ENCODE results near the gene MORC2. TPM values are rescaled to one million over a fixed set of nuclear protein-coding genes. Genes with fewer than 3 reads are reported as not detected.

Gene MORC2
- polyA plus RNA-seq, 1 donor (not counting 4 experiments of a cell fraction or from before 2014, with no cell fraction given) = 14.1 TPM

DNA sequence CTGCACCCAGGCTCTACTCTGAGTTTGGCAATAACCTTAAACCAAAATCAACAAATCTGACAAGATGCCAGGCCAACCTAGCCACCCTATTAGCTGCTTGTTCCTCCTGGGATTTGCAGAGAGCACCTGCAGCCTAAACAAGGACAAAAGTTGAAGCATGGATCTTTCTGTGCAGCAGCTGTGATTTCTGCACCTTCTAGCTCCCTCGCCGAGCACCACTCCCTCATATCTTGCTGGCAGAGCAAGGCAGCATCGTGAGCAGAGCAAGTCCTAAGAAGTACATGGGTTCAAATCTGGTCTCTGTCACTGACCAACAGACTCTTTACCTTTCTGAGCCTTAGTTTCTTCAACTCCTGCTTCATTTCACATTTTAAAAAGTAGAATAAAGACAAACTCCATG is 38.3 kb downstream of the MORC2 start:
- Histone ChIP-seq H3K27me3 (ENCODE audit: control insufficient read depth, extremely low read depth, insufficient read depth, low read length) (no peaks in the 10 kb centered on the region), H3K27ac (ENCODE audit: control insufficient read depth, insufficient read depth, low read length) (no peak overlapping the region), H4K20me1 (ENCODE audit: control insufficient read depth, extremely low read depth, insufficient read depth, low read length) (no peaks in the 10 kb centered on the region), H3K4me3 (ENCODE audit: control insufficient read depth in 2 of 3, extremely low read depth in 1 of 3, insufficient read depth in 2 of 3, low read depth in 1 of 3, low read length in 3 of 3) (no peak overlapping the region), H3K9me1 (ENCODE audit: control insufficient read depth, extremely low read depth, insufficient read depth, low read length) (no peaks in the 10 kb centered on the region), H3K79me2 (ENCODE audit: control insufficient read depth, insufficient read depth, low read length) (no peaks in the 10 kb centered on the region), H3K36me3 (ENCODE audit: control insufficient read depth in 2 of 2, extremely low read depth in 1 of 2, insufficient read depth in 2 of 2, low read length in 2 of 2) (peaks cover 35 to 57% of the 10 kb centered on the region in 2 experiments), H2AFZ (ENCODE audit: control insufficient read depth, low read length) (no peak overlapping the region), H3K4me1 (ENCODE audit: control insufficient read depth, extremely low read depth, insufficient read depth, low read length) (no peaks in the 10 kb centered on the region), H3K9ac (ENCODE audit: control insufficient read depth, extremely low read depth, insufficient read depth, low read length) (no peak overlapping the region), H3K4me2 (ENCODE audit: control insufficient read depth, extremely low read depth, insufficient read depth, low read depth, low read length) (no peak overlapping the region), H3K9me3 (ENCODE audit: control insufficient read depth, low read depth, low read length) (no peaks in the 10 kb centered on the region)
- no peak for FAIRE-seq
- TF ChIP-seq EZH2 (IDR thresholded peaks at IDR 0.05; ENCODE audit: low read length) = no peak
- TF ChIP-seq, protein P1, sequence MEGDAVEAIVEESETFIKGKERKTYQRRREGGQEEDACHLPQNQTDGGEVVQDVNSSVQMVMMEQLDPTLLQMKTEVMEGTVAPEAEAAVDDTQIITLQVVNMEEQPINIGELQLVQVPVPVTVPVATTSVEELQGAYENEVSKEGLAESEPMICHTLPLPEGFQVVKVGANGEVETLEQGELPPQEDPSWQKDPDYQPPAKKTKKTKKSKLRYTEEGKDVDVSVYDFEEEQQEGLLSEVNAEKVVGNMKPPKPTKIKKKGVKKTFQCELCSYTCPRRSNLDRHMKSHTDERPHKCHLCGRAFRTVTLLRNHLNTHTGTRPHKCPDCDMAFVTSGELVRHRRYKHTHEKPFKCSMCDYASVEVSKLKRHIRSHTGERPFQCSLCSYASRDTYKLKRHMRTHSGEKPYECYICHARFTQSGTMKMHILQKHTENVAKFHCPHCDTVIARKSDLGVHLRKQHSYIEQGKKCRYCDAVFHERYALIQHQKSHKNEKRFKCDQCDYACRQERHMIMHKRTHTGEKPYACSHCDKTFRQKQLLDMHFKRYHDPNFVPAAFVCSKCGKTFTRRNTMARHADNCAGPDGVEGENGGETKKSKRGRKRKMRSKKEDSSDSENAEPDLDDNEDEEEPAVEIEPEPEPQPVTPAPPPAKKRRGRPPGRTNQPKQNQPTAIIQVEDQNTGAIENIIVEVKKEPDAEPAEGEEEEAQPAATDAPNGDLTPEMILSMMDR (optimal IDR thresholded peaks at IDR 0.05 in 1 of 3, IDR thresholded peaks at IDR 0.05 in 1 of 3, conservative IDR thresholded peaks at IDR 0.05 in 1 of 3; ENCODE audit: extremely low read depth in 1 of 3, insufficient read depth in 2 of 3, low read length in 3 of 3) = no peak
- dilution Hi-C loops (cut with MboI; ENCODE audit: extremely low pct_ligation_motif_present, low sequenced_read_pairs) = no loop called here
- no peak for DNase-seq (ENCODE audit: low read depth, low spot score)

DNA sequence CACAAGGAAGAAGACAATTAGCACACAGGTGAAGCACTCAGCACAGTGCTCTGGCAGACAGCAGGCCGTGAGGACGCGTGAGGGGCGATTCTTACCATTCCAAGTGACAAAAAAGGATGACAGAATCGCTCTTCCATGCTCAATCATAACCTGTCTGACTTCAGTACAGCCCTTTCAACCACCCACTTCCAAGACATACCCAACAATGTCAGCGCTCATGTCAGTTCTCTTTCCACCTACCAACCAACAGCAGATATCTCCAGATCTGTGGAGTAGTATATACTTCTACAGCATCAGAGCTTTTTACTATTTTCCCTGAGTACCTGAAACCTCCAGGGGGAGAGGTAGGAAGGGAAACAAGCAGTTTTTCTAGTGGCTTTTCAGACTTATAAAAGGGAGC is 40.2 kb downstream of the MORC2 start:
- Histone ChIP-seq H4K20me1 (ENCODE audit: control insufficient read depth, extremely low read depth, insufficient read depth, low read length) (no peaks in the 10 kb centered on the region), H3K9me3 (ENCODE audit: control insufficient read depth, low read depth, low read length) (no peaks in the 10 kb centered on the region), H3K27ac (ENCODE audit: control insufficient read depth, insufficient read depth, low read length) (no peak overlapping the region), H3K4me2 (ENCODE audit: control insufficient read depth, extremely low read depth, insufficient read depth, low read depth, low read length) (no peak overlapping the region), H3K9me1 (ENCODE audit: control insufficient read depth, extremely low read depth, insufficient read depth, low read length) (no peaks in the 10 kb centered on the region), H3K4me1 (ENCODE audit: control insufficient read depth, extremely low read depth, insufficient read depth, low read length) (no peaks in the 10 kb centered on the region), H3K79me2 (ENCODE audit: control insufficient read depth, insufficient read depth, low read length) (no peaks in the 10 kb centered on the region), H2AFZ (ENCODE audit: control insufficient read depth, low read length) (no peak overlapping the region), H3K4me3 (ENCODE audit: control insufficient read depth in 2 of 3, extremely low read depth in 1 of 3, insufficient read depth in 2 of 3, low read depth in 1 of 3, low read length in 3 of 3) (no peak overlapping the region), H3K36me3 (ENCODE audit: control insufficient read depth in 2 of 2, extremely low read depth in 1 of 2, insufficient read depth in 2 of 2, low read length in 2 of 2) (peaks cover 26 to 44% of the 10 kb centered on the region in 2 experiments), H3K9ac (ENCODE audit: control insufficient read depth, extremely low read depth, insufficient read depth, low read length) (no peak overlapping the region), H3K27me3 (ENCODE audit: control insufficient read depth, extremely low read depth, insufficient read depth, low read length) (no peaks in the 10 kb centered on the region)
- FAIRE-seq (no peak), DNase-seq (ENCODE audit: low read depth, low spot score) (no peak)
- dilution Hi-C loops (cut with MboI; ENCODE audit: extremely low pct_ligation_motif_present, low sequenced_read_pairs) = no loop called here
- TF ChIP-seq, protein P1 (optimal IDR thresholded peaks at IDR 0.05 in 1 of 3, IDR thresholded peaks at IDR 0.05 in 1 of 3, conservative IDR thresholded peaks at IDR 0.05 in 1 of 3; ENCODE audit: extremely low read depth in 1 of 3, insufficient read depth in 2 of 3, low read length in 3 of 3) = no peak
- TF ChIP-seq EZH2 (IDR thresholded peaks at IDR 0.05; ENCODE audit: low read length) = no peak
